Ovary (tissue), 9 donors: Measurements from ENCODE around the gene ASF1B. TPM values are rescaled to one million over a fixed set of nuclear protein-coding genes. Genes with fewer than 3 reads are reported as not detected.

Experiments used
- DNase-seq, 5 donors: peaks; one replicate each; pipeline ENCODE4 v3.0.0-alpha.2; 2019 to 2020
- H3K27ac ChIP-seq, 2 donors: fragments of 200-600 bp; one replicate each; pipeline versions ENCODE4 v1.5.1 to v1.8.0; 2019 to 2022
- H3K27me3 ChIP-seq: fragments of 200-600 bp; one replicate; pipeline ENCODE4 v1.8.0; 2022
- H3K36me3 ChIP-seq: fragments of 200-600 bp; sonication (generic); one replicate; pipeline ENCODE4 v1.5.1; 2019
- H3K4me1 ChIP-seq: one replicate; pipeline ENCODE4 v1.8.1; 2013; ENCODE audit warnings: mild to moderate bottlenecking, moderate library complexity; ENCODE audit not compliant: insufficient read depth
- H3K4me3 ChIP-seq: fragments of 200-600 bp; sonication (generic); one replicate; pipeline ENCODE4 v1.5.1; 2017
- H3K9me3 ChIP-seq, 2 donors: fragments of 200-600 bp in 1 of 2; sonication (generic) in 1 of 2; one replicate each; pipeline versions ENCODE4 v1.5.1 to v1.8.1; 2013 to 2019; ENCODE audit warnings: mild to moderate bottlenecking in 1 of 2, moderate library complexity in 1 of 2
- CTCF ChIP-seq, 3 donors: fragments of 450-650 bp in 2 of 3; fragments of 200-600 bp in 1 of 3; IDR thresholded peaks; one replicate each; pipeline versions ENCODE4 v1.5.1 to v1.8.0; 2016 to 2022; ENCODE audit warnings: antibody characterized with exemption in 3 of 3, mild to moderate bottlenecking in 1 of 3
- EP300 ChIP-seq: sonication (generic); formaldehyde crosslinking; IDR thresholded peaks from one replicate; pipeline ENCODE4 v1.6.1; 2017; ENCODE audit warnings: antibody characterized with exemption
- POLR2A ChIP-seq: fragments of 450-650 bp; IDR thresholded peaks from one replicate; pipeline ENCODE4 v1.6.1; 2017; ENCODE audit warnings: antibody characterized with exemption, mild to moderate bottlenecking, moderate library complexity
- WGBS, 3 donors: extraction: QIAGEN DNeasy Blood & Tissue Kit in 1 of 3; methylation state at CpG; one replicate each; pipeline versions ENCODE4 v1.1.5 to v1.1.7; 2013 to 2017; 5-methylcytosine and 5-hydroxymethylcytosine counted together
- intact Hi-C, 4 donors: fragments of 100-400 bp; cut with DNase I; formaldehyde crosslinking; loops; one replicate each; pipeline versions ENCODE4 v1.11.0 to v1.15.1; 2022 to 2023
- polyA plus RNA-seq, 2 donors: library from polyadenylated mRNA; stranded (reverse); fragments of 200-250 nt in 1 of 2; fragments of 350-450 nt in 1 of 2; fragmentation: Illumina TruSeq in 1 of 2; extraction: RNeasy Lipid Tissue Mini Kit (QIAGEN cat#74804) in 1 of 2; gene quantifications; one replicate each; pipeline ENCODE4 v1.2.3, GENCODE V29; 2013 to 2014
- total RNA-seq, 7 donors: library from RNA; depleted of rRNA in 2 of 7; stranded (reverse); fragments of >200 nt in 2 of 7; fragmentation: NEBNext Ultra II Directional in 3 of 7; extraction: Animal tissue kit (Norgen Biotek cat#: 25700) in 3 of 7; gene quantifications; one replicate each; pipeline versions ENCODE4 v1.1.0 to v1.2.4, GENCODE V29; 2016 to 2023
- donor health status: DM: no; HTN: no; CAD: no; lungs with moderate emphysema.
- donor health status: DM: no; HTN: no; CAD: no.
- donor health status: Bipolar disorder and iron deficiency.
- donor health status: DM: yes; HTN: yes; CAD: no.
- donor health status: DM: no; HTN: no; CAD: no.
- donor health status: DM: yes; HTN: yes; CAD: no.

Gene ASF1B
- total and polyA plus RNA-seq, 9 donors: 0.12 to 4.9 (median 1.0) TPM

GRCh38 chr19:14161305-14161704 lies 24.9 kb upstream of the ASF1B start:
- Histone ChIP-seq H3K27ac (no peak overlapping the region), H3K4me1 (no peaks in the 10 kb centered on the region), H3K27me3 (no peaks in the 10 kb centered on the region), H3K9me3 (no peaks in the 10 kb centered on the region), H3K36me3 (no peaks in the 10 kb centered on the region), H3K4me3 (no peak overlapping the region)
- DNase-seq: no peak
- TF ChIP-seq POLR2A: no peak
- no peak for TF ChIP-seq CTCF (IDR thresholded peaks at IDR 0.05)
- no peak for TF ChIP-seq EP300
- 90 to 92% (median 91%) methylated on average over 19 of the region's 19 CpGs for WGBS, 3 donors
- intact Hi-C loops: no loop called here

- H3K4me3 ChIP-seq: no peak overlapping the region
- no peaks in the 10 kb centered on the region for H3K4me1 ChIP-seq
- H3K36me3 ChIP-seq: no peaks in the 10 kb centered on the region
- WGBS, 3 donors: 83 to 89% (median 84%) methylated on average over 25 of the region's 25 CpGs
- H3K27ac ChIP-seq: no peak overlapping the region
- no peaks in the 10 kb centered on the region for H3K27me3 ChIP-seq
- no peaks in the 10 kb centered on the region for H3K9me3 ChIP-seq
- intact Hi-C loops: no loop called here
- DNase-seq: no peak
- TF ChIP-seq CTCF (IDR thresholded peaks at IDR 0.05): no peak
- no peak for TF ChIP-seq POLR2A
- no peak for TF ChIP-seq EP300
These were observed 23.8 kb upstream of the ASF1B start for GRCh38 chr19:14160017-14160703.

- no peaks in the 10 kb centered on the region for H3K27me3 ChIP-seq
- WGBS, 3 donors: 66 to 68% (median 68%) methylated on average over 5 to 12 of the region's 12 CpGs
- H3K27ac ChIP-seq: no peak overlapping the region
- TF ChIP-seq POLR2A (no peak), EP300 (no peak), CTCF (IDR thresholded peaks at IDR 0.05) (no peak)
- H3K36me3 ChIP-seq: no peaks in the 10 kb centered on the region
- H3K9me3 ChIP-seq: no peaks in the 10 kb centered on the region
- no peaks in the 10 kb centered on the region for H3K4me1 ChIP-seq
- H3K4me3 ChIP-seq: no peak overlapping the region
- intact Hi-C loops: loop anchor here in 2 of 4 donors (10.0 kb wide), 2 partner anchors 186 to 196 kb away; no protein-coding TSS in a partner anchor
- no peak for DNase-seq
These were observed 22.7 kb upstream of the ASF1B start for GRCh38 chr19:14159059-14159458.

DNA sequence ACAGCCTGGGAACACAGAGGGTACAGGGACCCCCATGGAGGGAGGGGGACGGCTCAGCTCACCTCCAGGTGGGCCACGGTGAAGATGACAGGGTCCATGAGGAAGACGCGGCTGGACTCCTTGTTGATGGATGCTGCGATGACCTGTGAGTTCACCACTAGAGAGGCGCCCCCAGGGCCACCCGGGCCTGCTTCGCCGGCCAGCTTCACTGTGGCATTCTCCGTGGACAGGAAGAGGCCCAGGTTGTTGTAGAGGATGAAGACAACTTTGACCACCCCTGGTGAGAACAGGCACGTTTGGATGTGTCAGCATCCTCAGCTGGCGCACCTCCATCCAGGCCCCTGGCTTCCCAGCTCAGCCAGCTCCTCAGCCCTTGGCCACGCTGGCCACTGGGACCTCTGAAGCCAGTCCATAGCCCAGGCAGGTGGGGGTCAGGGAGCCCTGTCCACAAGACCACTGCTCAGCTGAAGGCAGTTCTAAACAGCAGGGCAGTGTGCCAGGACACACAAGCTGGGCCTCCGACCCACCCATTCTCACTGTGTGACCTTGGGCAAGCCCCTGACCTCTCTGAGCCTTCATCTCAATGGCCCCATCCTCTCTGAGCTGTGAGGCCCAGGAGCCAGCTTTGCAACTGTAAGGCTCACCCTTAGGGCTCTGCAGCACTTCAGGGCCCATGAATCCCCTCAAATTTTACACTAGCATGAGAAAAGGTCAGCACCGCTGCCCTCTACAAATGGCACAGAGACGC lies 22.1 kb upstream of the ASF1B start:
- Histone ChIP-seq H3K4me3 (no peak overlapping the region), H3K36me3 (no peaks in the 10 kb centered on the region), H3K9me3 (no peaks in the 10 kb centered on the region), H3K27me3 (no peaks in the 10 kb centered on the region), H3K27ac (no peak overlapping the region), H3K4me1 (no peaks in the 10 kb centered on the region)
- intact Hi-C loops: loop anchor here in 2 of 4 donors (10.0 kb wide), 2 partner anchors 186 to 196 kb away; no protein-coding TSS in a partner anchor
- no peak for DNase-seq
- TF ChIP-seq EP300: no peak
- TF ChIP-seq POLR2A: no peak
- TF ChIP-seq CTCF (IDR thresholded peaks at IDR 0.05): no peak
- 82 to 85% (median 85%) methylated on average over 13 to 16 of the region's 16 CpGs for WGBS, 3 donors
